Breast epithelium (tissue), 3 donors: ENCODE results near the gene IQGAP3.

Source experiments
- CTCF ChIP-seq, 3 donors: fragments of 450-650 bp; IDR thresholded peaks; one replicate each; pipeline ENCODE4 v1.5.1; 2016 to 2017; ENCODE audit warnings: antibody characterized with exemption in 3 of 3, mild to moderate bottlenecking in 3 of 3, moderate library complexity in 3 of 3
- POLR2A ChIP-seq: fragments of 450-650 bp; IDR thresholded peaks from one replicate; pipeline ENCODE4 v1.6.1; 2016; ENCODE audit warnings: antibody characterized with exemption, mild to moderate bottlenecking, moderate library complexity
- POLR2AphosphoS5 ChIP-seq, 3 donors: sonication (generic); formaldehyde crosslinking; IDR thresholded peaks; one replicate each; pipeline ENCODE4 v1.6.1; 2017; ENCODE audit warnings: antibody characterized with exemption in 3 of 3

GRCh38 chr1:156496211-156496761, 76.1 kb downstream of the IQGAP3 start:
- TF ChIP-seq CTCF (IDR thresholded peaks at IDR 0.05) (no peak), POLR2A (no peak), POLR2AphosphoS5 (IDR thresholded peaks at IDR 0.05) (no peak)
